ENCODE measurements around the gene CFI. TPM values are rescaled to one million over a fixed set of nuclear protein-coding genes. Genes with fewer than 3 reads are reported as not detected.

CFI gene
- total and polyA plus RNA-seq, 2 experiments from 2014 or later = 112 to 163 TPM

DNA sequence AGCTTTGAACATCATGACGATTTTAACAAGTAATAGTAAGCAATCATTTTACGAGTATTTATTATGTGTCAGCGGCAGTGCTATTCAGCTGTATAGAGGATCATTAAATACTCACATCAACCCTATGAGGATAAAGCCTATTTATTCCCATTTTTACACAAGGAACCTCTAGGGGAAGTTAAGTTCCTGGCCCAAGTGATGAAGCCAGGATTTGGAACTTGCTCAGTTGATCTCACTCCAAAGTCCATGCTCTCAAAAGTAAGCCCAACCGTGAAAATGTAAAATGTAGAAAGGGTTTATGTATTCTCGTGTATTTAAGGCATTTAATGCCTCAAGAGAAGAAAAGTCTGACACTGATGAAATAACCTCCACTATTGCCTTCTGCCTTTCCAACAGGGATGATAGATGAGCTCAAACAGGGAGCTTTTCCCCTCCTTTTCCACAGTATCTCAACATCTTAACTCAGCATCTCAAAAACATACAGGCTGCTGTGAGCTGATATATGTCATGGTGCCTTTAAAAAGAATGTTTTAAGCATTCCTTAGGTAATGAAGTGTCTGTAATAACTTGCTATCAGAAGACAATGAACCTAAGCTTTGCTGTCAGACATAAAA lies 36.9 kb downstream of the CFI start:
- no peak overlapping the region for H2AFZ ChIP-seq
- no peaks in the 10 kb centered on the region for H3K27me3 ChIP-seq
- no peak overlapping the region for H3K27ac ChIP-seq
- no peaks in the 10 kb centered on the region for H3K79me2 ChIP-seq
- TF ChIP-seq EZH2 (IDR thresholded peaks at IDR 0.05; ENCODE audit: borderline replicate concordance) (no peak), EZH2phosphoT487 (IDR thresholded peaks at IDR 0.05; ENCODE audit: low read depth, severe bottlenecking, unreplicated experiment) (no peak)
- TF ChIP-seq, protein P1, sequence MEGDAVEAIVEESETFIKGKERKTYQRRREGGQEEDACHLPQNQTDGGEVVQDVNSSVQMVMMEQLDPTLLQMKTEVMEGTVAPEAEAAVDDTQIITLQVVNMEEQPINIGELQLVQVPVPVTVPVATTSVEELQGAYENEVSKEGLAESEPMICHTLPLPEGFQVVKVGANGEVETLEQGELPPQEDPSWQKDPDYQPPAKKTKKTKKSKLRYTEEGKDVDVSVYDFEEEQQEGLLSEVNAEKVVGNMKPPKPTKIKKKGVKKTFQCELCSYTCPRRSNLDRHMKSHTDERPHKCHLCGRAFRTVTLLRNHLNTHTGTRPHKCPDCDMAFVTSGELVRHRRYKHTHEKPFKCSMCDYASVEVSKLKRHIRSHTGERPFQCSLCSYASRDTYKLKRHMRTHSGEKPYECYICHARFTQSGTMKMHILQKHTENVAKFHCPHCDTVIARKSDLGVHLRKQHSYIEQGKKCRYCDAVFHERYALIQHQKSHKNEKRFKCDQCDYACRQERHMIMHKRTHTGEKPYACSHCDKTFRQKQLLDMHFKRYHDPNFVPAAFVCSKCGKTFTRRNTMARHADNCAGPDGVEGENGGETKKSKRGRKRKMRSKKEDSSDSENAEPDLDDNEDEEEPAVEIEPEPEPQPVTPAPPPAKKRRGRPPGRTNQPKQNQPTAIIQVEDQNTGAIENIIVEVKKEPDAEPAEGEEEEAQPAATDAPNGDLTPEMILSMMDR (IDR thresholded peaks at IDR 0.05; ENCODE audit: poor library complexity) = no peak
- no peaks in the 10 kb centered on the region for H4K20me1 ChIP-seq (ENCODE audit: insufficient read depth, poor library complexity, severe bottlenecking)
- 66% methylated on average over 5 of the region's 5 CpGs for WGBS (ENCODE audit: low lambda C conversion rate, missing lambda C conversion rate)
- no peaks in the 10 kb centered on the region for H3K4me1 ChIP-seq (ENCODE audit: insufficient read depth)
- no peak overlapping the region for H3K4me2 ChIP-seq
- H3K9me2 ChIP-seq (replicated peaks; ENCODE audit: insufficient read depth) = no peaks in the 10 kb centered on the region
- H3K36me3 ChIP-seq (replicated peaks; ENCODE audit: insufficient read depth, low read depth) = no peaks in the 10 kb centered on the region
- no peak overlapping the region for H3K4me3 ChIP-seq
- no peak for DNase-seq (ENCODE audit: low spot score)
- no peaks in the 10 kb centered on the region for H3K9me3 ChIP-seq (ENCODE audit: low read depth)

DNA sequence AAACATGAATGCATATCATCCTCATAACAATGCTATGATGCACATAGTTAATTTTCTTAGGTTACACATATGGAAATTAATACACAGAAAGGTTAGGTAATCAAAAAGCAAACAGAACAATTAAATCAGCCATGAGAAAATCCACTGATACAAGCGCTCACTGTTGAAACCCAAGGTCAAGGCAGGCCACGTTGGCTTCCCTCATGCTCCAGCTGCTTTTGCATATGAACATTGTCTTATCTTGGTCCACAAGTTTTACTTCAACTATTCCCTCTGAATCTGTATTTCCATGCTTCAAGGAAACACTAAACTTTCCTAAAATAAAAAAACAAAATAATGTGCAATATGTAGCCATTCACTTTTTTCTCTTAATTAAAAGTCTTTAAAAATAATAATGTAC lies 37.4 kb downstream of the CFI start:
- WGBS (ENCODE audit: low lambda C conversion rate, missing lambda C conversion rate) = 76% methylated on average over 2 of the region's 2 CpGs
- no peaks in the 10 kb centered on the region for H4K20me1 ChIP-seq (ENCODE audit: insufficient read depth, poor library complexity, severe bottlenecking)
- no peaks in the 10 kb centered on the region for H3K4me1 ChIP-seq (ENCODE audit: insufficient read depth)
- no peaks in the 10 kb centered on the region for H3K9me3 ChIP-seq (ENCODE audit: low read depth)
- no peak overlapping the region for H2AFZ ChIP-seq
- no peaks in the 10 kb centered on the region for H3K9me2 ChIP-seq (replicated peaks; ENCODE audit: insufficient read depth)
- H3K4me3 ChIP-seq = no peak overlapping the region
- no peak for DNase-seq (ENCODE audit: low spot score)
- TF ChIP-seq, protein P1 (IDR thresholded peaks at IDR 0.05; ENCODE audit: poor library complexity) = no peak
- no peak for TF ChIP-seq EZH2phosphoT487 (IDR thresholded peaks at IDR 0.05; ENCODE audit: low read depth, severe bottlenecking, unreplicated experiment)
- TF ChIP-seq EZH2 (IDR thresholded peaks at IDR 0.05; ENCODE audit: borderline replicate concordance) = no peak
- no peak overlapping the region for H3K27ac ChIP-seq
- no peaks in the 10 kb centered on the region for H3K79me2 ChIP-seq
- H3K36me3 ChIP-seq (replicated peaks; ENCODE audit: insufficient read depth, low read depth) = no peaks in the 10 kb centered on the region
- no peaks in the 10 kb centered on the region for H3K27me3 ChIP-seq
- no peak overlapping the region for H3K4me2 ChIP-seq

DNA sequence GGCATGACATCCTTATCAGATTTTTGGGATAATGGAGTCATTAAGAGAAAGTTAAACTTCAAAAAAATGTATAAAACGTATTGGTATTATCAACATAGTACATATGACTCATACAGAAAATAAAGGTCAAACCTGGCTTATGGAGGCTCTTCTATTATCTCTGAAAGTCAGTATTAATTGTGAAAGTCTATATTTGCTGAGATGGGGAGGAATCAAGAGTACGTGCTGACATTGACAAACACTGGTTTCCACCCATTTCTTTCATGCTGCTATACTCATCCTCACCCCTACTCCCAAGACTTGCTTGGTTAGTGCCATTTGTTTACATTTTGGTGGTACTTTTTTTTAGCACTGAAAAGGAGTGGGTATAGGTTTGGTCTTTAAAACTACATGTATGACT lies 41.1 kb downstream of the CFI start:
- no peak overlapping the region for H3K4me3 ChIP-seq
- no peak for DNase-seq (ENCODE audit: low spot score)
- TF ChIP-seq EZH2 (IDR thresholded peaks at IDR 0.05; ENCODE audit: borderline replicate concordance) = no peak
- TF ChIP-seq, protein P1 (IDR thresholded peaks at IDR 0.05; ENCODE audit: poor library complexity) = no peak
- no peak for TF ChIP-seq EZH2phosphoT487 (IDR thresholded peaks at IDR 0.05; ENCODE audit: low read depth, severe bottlenecking, unreplicated experiment)

More for the DNA sequence above, 41.1 kb downstream of the CFI start:
- no peak overlapping the region for H3K27ac ChIP-seq
- no peak overlapping the region for H2AFZ ChIP-seq
- no peaks in the 10 kb centered on the region for H3K9me2 ChIP-seq (replicated peaks; ENCODE audit: insufficient read depth)
- no peaks in the 10 kb centered on the region for H3K79me2 ChIP-seq
- no peaks in the 10 kb centered on the region for H3K36me3 ChIP-seq (replicated peaks; ENCODE audit: insufficient read depth, low read depth)
- no peak overlapping the region for H3K4me2 ChIP-seq
- H4K20me1 ChIP-seq (ENCODE audit: insufficient read depth, poor library complexity, severe bottlenecking) = no peaks in the 10 kb centered on the region
- H3K27me3 ChIP-seq = no peaks in the 10 kb centered on the region
- no peaks in the 10 kb centered on the region for H3K9me3 ChIP-seq (ENCODE audit: low read depth)
- WGBS (ENCODE audit: low lambda C conversion rate, missing lambda C conversion rate) = 53% methylated on average over 2 of the region's 2 CpGs
- H3K4me1 ChIP-seq (ENCODE audit: insufficient read depth) = no peaks in the 10 kb centered on the region

All from hepatocyte (in vitro differentiated cells).